GM18502 (cell line): ENCODE results near the gene NMB.

Experiments used
- ATAC-seq: cut with Tn5 transposase; IDR thresholded peaks from one replicate; pipeline ENCODE4 v1.9.1; 2021; ENCODE audit warnings: mild to moderate bottlenecking; ENCODE audit not compliant: unreplicated experiment, poor library complexity

Gene NMB

DNA sequence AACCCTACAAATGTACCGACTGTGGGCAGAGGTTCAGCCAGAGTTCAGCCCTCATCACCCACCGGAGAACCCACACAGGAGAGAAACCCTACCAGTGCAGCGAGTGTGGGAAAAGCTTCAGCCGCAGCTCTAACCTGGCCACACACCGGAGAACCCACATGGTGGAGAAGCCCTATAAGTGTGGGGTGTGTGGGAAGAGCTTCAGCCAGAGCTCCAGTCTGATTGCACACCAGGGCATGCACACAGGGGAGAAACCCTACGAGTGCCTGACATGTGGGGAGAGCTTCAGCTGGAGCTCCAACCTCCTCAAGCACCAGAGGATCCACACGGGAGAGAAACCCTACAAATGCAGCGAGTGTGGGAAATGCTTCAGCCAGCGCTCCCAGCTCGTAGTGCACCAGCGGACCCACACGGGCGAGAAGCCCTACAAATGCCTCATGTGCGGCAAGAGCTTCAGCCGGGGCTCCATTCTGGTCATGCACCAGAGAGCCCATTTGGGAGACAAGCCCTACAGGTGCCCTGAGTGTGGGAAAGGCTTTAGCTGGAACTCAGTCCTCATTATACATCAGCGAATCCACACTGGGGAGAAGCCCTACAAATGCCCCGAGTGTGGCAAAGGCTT lies 36.5 kb downstream of the NMB start:
- no peak for ATAC-seq

DNA sequence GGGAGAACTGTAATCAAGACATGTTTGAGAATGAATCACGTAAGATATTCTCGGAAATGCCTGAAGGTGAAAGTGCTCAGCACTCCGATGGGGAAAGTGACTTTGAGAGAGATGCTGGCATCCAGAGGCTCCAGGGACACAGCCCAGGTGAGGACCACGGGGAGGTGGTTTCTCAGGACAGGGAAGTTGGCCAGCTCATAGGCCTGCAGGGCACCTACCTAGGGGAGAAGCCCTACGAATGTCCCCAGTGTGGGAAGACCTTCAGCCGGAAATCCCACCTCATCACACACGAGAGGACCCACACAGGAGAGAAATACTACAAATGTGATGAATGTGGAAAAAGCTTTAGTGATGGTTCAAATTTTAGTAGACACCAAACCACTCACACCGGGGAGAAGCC lies 37.4 kb downstream of the NMB start:
- no peak for ATAC-seq

DNA sequence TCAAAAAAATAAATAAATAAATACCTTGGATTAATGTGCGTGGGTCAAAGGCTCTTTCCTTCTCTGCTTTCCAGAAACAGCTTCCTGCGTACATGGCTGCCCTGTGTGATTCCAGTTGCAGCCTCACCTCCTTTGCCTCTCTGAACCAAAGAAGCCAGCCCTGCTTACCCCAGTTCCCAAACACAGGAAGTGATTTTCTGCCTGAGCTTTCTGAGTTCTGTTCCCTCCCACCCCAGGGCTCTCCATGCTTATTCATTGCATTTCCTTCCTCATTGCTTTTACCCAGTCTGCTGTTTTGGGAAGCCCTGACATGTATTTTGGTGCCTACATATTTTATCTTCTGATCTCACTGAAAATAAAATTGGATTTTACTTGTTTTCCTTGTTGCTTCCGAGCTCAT lies 41.8 kb downstream of the NMB start:
- ATAC-seq: no peak

GRCh38 chr15:84611631-84612030 lies 46.4 kb downstream of the NMB start:
- ATAC-seq: no peak

GRCh38 chr15:84609818-84610525 lies 48.0 kb downstream of the NMB start:
- ATAC-seq: no peak

DNA sequence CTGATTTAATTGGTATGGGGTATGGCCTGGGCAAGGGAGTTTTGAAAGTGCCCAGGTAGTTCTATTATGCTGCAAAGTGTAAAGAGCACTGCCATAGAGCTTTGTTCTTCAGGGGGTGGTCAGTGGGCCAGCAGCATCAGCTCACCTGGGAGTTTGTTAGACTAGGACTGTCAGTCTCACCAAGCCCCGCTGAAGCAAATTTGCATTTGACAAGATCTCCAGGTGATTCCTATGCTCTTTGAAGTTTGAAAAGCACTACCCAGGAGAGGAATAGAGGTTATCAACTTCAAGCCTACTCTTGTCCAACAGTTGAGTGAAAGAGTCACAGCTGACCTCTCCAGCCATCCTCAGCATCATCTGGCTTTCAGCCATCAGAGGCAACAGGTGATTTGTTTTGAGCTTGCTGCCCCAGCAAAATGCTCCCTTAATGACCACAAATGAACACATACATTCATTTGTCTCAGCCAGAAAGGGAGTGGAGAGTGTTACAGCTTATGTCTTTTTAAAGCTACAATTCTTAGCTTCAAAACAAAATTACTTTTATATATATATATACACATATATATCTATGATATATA lies 49.2 kb downstream of the NMB start:
- ATAC-seq: no peak

DNA sequence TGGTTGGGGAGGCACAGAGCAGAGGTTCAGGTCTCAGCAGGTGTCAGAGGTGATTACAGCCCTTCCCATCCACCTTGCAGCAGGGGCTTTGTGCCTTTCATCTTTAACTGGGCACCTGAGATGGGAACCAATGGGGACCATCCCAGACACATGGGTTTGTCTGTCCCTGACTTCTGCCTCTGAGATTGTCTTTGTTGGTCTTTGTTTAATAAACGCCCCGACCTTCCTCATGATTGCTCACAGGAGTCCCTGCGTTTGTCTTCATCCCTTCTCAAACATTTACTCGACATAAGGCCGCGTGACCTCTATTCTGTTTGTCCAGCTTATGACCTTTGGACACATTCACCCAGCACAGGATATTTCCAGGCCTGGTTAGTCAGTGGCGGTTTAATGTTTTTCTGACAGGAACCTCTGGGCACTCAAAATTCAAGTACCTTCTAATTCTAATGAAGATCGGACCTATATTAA lies 51.3 kb downstream of the NMB start:
- no peak for ATAC-seq

DNA sequence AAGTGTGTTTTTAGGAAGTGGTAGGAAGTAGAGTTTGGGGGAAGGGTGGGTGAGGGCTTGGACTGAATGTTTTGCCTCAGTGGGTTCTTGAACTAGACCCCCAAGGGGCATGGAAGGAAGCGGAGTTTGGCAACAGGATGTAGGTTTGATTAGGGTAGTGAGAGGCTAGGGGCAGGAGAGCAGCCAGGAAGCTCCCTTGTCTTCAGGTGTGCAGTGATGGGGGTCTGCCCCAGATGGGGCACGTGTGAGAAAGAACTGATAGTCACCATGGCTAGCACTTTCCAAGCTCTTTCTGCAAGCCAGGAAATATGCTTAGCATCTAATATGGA lies 52.5 kb downstream of the NMB start:
- no peak for ATAC-seq
